ENCODE results near the gene RAB11FIP3.

Gene RAB11FIP3

DNA sequence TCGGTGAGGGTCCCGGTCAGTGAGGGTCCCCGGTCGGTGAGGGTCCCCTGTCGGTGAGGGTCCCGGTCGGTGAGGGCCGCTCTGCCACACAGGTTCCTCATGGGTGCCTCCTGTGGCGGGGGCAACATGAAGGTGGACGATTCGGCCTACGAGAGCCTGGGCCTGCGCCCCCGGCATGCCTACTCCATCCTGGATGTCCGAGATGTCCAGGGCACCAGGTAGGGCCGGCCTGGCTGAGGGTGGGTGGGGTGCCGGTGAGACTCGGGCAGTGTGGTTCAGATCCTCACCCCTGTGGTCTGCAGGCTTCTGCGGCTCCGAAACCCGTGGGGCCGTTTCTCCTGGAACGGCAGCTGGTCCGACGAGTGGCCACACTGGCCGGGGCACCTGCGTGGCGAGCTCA is 125.8 kb downstream of the RAB11FIP3 start:
- TF ChIP-seq, protein P1, sequence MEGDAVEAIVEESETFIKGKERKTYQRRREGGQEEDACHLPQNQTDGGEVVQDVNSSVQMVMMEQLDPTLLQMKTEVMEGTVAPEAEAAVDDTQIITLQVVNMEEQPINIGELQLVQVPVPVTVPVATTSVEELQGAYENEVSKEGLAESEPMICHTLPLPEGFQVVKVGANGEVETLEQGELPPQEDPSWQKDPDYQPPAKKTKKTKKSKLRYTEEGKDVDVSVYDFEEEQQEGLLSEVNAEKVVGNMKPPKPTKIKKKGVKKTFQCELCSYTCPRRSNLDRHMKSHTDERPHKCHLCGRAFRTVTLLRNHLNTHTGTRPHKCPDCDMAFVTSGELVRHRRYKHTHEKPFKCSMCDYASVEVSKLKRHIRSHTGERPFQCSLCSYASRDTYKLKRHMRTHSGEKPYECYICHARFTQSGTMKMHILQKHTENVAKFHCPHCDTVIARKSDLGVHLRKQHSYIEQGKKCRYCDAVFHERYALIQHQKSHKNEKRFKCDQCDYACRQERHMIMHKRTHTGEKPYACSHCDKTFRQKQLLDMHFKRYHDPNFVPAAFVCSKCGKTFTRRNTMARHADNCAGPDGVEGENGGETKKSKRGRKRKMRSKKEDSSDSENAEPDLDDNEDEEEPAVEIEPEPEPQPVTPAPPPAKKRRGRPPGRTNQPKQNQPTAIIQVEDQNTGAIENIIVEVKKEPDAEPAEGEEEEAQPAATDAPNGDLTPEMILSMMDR (IDR thresholded peaks at IDR 0.05; ENCODE audit: low read depth, low read length), result no peak
- no peak for DNase-seq (ENCODE audit: extremely low read depth, low read depth)

GRCh38 chr16:552171-552570 is 126.7 kb downstream of the RAB11FIP3 start:
- DNase-seq (ENCODE audit: extremely low read depth, low read depth), result no peak
- TF ChIP-seq, protein P1 (IDR thresholded peaks at IDR 0.05; ENCODE audit: low read depth, low read length), result no peak

GRCh38 chr16:553601-554296 is 128.3 kb downstream of the RAB11FIP3 start:
- no peak for DNase-seq (ENCODE audit: extremely low read depth, low read depth)
- TF ChIP-seq, protein P1 (IDR thresholded peaks at IDR 0.05; ENCODE audit: low read depth, low read length), result no peak

DNA sequence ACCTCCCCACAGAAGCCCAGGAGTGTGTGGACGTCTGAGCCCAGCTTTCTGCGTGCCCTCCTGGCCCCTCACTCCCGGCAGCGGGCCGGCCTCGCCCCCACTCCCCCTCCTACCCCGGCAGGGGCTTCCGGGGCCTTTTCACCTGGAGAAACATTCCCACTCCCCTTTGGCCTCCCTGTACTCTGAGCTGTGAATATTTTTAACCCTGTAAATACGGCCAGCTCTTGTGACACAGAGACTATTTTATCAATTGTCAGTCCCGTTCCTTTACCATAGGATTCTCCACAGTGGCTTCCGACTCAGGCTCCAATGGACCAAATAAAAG is 128.8 kb downstream of the RAB11FIP3 start:
- TF ChIP-seq, protein P1 (IDR thresholded peaks at IDR 0.05; ENCODE audit: low read depth, low read length), result no peak

DNA sequence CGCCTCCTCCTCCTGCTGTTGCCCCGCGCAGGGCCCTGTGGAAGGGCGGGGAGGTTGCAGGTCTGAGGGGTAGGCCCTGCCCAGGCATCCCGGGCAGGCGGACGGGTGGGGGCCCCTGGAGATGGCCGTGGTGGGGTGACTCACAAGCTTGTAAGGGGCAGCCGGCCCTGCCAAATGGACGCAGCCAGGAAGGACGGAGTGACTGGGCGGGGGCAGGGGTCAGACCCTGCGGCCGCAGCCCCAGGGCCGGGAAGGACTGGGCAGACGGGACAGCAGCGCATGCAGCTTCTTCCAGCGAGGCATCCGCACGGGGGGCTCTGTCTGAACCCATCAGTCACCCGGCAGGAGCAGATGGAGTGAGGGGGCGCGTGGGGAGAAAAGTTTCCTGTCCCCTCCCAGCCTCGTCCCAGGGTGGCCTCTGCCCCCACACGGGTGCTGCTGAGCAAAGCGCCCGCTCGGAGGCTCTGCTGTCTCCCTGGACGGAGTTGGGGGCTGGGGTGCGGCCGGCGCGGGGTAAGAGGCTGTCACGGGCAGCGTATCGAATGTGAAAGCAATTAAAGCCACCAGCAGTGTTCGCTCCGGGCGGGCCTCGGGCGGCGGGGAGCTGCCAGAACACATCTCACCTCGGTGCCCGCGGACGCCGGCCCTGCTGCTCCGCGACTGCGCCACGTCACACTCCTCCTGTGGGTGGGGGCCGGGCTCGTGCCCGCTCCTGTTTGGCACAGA is 129.4 kb downstream of the RAB11FIP3 start:
- peak; percentile 44 for DNase-seq (ENCODE audit: extremely low read depth, low read depth)
- TF ChIP-seq, protein P1 (IDR thresholded peaks at IDR 0.05; ENCODE audit: low read depth, low read length), result no peak

More for the DNA sequence above, 128.8 kb downstream of the RAB11FIP3 start:
- no peak for DNase-seq (ENCODE audit: extremely low read depth, low read depth)

- DNase-seq (ENCODE audit: extremely low read depth, low read depth), result no peak
Measured at GRCh38 chr16:555528-556473, 130.4 kb downstream of the RAB11FIP3 start.

More at GRCh38 chr16:555528-556473, 130.4 kb downstream of the RAB11FIP3 start:
- TF ChIP-seq, protein P1 (IDR thresholded peaks at IDR 0.05; ENCODE audit: low read depth, low read length), result no peak; the same call in 1 of the 2 replicates
